ENCODE measurements around the gene VAMP2.

The VAMP2 gene

DNA sequence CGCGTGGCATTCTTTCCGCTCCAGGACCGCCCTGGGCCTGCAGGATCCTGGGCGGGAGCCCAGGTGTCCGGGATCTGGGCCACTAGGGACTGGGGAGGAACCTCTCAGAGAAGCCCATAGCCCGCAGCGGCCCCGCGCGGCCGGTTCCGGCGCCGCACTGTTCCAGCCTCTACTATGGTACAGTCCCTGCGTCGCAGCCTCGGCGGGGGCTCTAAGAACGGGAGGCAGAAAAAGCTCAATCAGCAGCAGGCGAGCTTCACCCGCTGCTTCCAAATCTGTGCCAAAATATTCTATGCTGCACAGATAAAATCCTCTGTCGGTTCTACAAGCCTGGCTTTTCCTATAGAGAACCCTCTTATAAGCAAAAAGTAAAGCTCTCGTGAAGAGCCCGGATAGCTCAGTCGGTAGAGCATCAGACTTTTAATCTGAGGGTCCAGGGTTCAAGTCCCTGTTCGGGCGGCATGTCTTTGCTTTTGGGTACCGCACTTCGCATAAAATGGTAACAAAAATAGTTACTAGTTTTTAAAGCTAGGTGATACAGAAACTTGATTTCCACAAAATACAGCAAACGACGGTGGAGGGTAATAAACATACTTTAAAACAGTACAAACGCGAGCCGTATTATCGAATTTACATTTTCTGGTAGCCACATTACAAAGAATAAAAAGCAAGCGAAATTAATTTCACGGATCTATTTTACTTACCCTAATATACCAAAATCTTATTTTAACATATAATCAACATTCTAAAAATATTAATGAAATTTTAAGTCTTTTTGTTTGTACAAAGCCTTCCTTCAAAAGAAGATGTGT is 43.8 kb downstream of the VAMP2 start (continued):
- no peak for TF ChIP-seq ZNF121 (tag by site-specific recombination; IDR thresholded peaks at IDR 0.05)
- TF ChIP-seq RBAK (tag by site-specific recombination; IDR thresholded peaks at IDR 0.05): no peak
- peak; percentile 78 for TF ChIP-seq ZEB2 (tag by site-specific recombination; IDR thresholded peaks at IDR 0.05)
- TF ChIP-seq WT1 (tag by site-specific recombination; IDR thresholded peaks at IDR 0.05): no peak
- no peak for TF ChIP-seq ZNF175 (tag by site-specific recombination; IDR thresholded peaks at IDR 0.05)
- TF ChIP-seq ZNF571 (tag by site-specific recombination; IDR thresholded peaks at IDR 0.05): no peak
- TF ChIP-seq ZNF112 (tag by site-specific recombination; IDR thresholded peaks at IDR 0.05): no peak
- peak; percentile 92 for TF ChIP-seq ZSCAN30 (tag by site-specific recombination; IDR thresholded peaks at IDR 0.05)
- peak; percentile 94 for TF ChIP-seq ZNF2 (tag by site-specific recombination; IDR thresholded peaks at IDR 0.05)
- no peak for TF ChIP-seq ZNF621 (tag by site-specific recombination; IDR thresholded peaks at IDR 0.05)
- TF ChIP-seq MEIS1 (CRISPR knock-in tag; IDR thresholded peaks at IDR 0.05; ENCODE audit: borderline replicate concordance): no peak
- TF ChIP-seq ZNF629 (tag by site-specific recombination; IDR thresholded peaks at IDR 0.05): peak; percentile 56; the same call in 1 of the 2 replicates
- 0 out of 2 replicates have a peak, but pooled peaks have one; percentile 36 for TF ChIP-seq ZNF10 (tag by site-specific recombination; IDR thresholded peaks at IDR 0.05)
- TF ChIP-seq, protein P1, sequence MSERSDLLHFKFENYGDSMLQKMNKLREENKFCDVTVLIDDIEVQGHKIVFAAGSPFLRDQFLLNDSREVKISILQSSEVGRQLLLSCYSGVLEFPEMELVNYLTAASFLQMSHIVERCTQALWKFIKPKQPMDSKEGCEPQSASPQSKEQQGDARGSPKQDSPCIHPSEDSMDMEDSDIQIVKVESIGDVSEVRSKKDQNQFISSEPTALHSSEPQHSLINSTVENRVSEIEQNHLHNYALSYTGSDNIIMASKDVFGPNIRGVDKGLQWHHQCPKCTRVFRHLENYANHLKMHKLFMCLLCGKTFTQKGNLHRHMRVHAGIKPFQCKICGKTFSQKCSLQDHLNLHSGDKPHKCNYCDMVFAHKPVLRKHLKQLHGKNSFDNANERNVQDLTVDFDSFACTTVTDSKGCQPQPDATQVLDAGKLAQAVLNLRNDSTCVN (tag by site-specific recombination; optimal IDR thresholded peaks at IDR 0.05): peak; percentile 37
- TF ChIP-seq ZNF777 (tag by site-specific recombination; IDR thresholded peaks at IDR 0.05; ENCODE audit: borderline replicate concordance): no peak
- TF ChIP-seq, protein P2, sequence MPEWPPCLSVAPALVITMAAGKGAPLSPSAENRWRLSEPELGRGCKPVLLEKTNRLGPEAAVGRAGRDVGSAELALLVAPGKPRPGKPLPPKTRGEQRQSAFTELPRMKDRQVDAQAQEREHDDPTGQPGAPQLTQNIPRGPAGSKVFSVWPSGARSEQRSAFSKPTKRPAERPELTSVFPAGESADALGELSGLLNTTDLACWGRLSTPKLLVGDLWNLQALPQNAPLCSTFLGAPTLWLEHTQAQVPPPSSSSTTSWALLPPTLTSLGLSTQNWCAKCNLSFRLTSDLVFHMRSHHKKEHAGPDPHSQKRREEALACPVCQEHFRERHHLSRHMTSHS (tag by site-specific recombination; IDR thresholded peaks at IDR 0.05): 0 out of 2 replicates have a peak, but pooled peaks have one; percentile 15
- TF ChIP-seq, protein P3, sequence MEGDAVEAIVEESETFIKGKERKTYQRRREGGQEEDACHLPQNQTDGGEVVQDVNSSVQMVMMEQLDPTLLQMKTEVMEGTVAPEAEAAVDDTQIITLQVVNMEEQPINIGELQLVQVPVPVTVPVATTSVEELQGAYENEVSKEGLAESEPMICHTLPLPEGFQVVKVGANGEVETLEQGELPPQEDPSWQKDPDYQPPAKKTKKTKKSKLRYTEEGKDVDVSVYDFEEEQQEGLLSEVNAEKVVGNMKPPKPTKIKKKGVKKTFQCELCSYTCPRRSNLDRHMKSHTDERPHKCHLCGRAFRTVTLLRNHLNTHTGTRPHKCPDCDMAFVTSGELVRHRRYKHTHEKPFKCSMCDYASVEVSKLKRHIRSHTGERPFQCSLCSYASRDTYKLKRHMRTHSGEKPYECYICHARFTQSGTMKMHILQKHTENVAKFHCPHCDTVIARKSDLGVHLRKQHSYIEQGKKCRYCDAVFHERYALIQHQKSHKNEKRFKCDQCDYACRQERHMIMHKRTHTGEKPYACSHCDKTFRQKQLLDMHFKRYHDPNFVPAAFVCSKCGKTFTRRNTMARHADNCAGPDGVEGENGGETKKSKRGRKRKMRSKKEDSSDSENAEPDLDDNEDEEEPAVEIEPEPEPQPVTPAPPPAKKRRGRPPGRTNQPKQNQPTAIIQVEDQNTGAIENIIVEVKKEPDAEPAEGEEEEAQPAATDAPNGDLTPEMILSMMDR (tag by site-specific recombination; IDR thresholded peaks at IDR 0.05): peak; percentile 90
- peak; percentile 80 for TF ChIP-seq KLF10 (tag by site-specific recombination; IDR thresholded peaks at IDR 0.05)
- TF ChIP-seq, protein P4, sequence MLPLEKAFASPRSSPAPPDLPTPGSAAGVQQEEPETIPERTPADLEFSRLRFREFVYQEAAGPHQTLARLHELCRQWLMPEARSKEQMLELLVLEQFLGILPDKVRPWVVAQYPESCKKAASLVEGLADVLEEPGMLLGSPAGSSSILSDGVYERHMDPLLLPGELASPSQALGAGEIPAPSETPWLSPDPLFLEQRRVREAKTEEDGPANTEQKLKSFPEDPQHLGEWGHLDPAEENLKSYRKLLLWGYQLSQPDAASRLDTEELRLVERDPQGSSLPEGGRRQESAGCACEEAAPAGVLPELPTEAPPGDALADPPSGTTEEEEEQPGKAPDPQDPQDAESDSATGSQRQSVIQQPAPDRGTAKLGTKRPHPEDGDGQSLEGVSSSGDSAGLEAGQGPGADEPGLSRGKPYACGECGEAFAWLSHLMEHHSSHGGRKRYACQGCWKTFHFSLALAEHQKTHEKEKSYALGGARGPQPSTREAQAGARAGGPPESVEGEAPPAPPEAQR (tag by site-specific recombination; IDR thresholded peaks at IDR 0.05): peak; percentile 90; the same call in 1 of the 2 replicates
- TF ChIP-seq, protein P5, sequence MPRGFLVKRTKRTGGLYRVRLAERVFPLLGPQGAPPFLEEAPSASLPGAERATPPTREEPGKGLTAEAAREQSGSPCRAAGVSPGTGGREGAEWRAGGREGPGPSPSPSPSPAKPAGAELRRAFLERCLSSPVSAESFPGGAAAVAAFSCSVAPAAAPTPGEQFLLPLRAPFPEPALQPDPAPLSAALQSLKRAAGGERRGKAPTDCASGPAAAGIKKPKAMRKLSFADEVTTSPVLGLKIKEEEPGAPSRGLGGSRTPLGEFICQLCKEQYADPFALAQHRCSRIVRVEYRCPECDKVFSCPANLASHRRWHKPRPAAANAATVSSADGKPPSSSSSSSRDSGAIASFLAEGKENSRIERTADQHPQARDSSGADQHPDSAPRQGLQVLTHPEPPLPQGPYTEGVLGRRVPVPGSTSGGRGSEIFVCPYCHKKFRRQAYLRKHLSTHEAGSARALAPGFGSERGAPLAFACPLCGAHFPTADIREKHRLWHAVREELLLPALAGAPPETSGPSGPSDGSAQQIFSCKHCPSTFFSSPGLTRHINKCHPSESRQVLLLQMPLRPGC (tag by site-specific recombination; IDR thresholded peaks at IDR 0.05): 0 out of 2 replicates have a peak, but pooled peaks have one; percentile 7
- TF ChIP-seq ZNF16 (tag by site-specific recombination; IDR thresholded peaks at IDR 0.05; ENCODE audit: low read depth): no peak
- TF ChIP-seq ZNF768 (tag by site-specific recombination; IDR thresholded peaks at IDR 0.05): no peak
- peak; percentile 36; the same call in 1 of the 2 replicates for TF ChIP-seq YY1 (tag by site-specific recombination; IDR thresholded peaks at IDR 0.05)
- no peak for TF ChIP-seq EGR2 (tag by site-specific recombination; IDR thresholded peaks at IDR 0.05; ENCODE audit: low read depth)
- TF ChIP-seq, protein P6, sequence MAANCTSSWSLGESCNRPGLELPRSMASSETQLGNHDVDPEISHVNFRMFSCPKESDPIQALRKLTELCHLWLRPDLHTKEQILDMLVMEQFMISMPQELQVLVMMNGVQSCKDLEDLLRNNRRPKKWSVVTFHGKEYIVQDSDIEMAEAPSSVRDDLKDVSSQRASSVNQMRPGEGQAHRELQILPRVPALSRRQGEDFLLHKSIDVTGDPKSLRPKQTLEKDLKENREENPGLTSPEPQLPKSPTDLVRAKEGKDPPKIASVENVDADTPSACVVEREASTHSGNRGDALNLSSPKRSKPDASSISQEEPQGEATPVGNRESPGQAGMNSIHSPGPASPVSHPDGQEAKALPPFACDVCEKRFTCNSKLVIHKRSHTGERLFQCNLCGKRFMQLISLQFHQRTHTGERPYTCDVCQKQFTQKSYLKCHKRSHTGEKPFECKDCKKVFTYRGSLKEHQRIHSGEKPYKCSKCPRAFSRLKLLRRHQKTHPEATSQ (tag by site-specific recombination; IDR thresholded peaks at IDR 0.05): no peak
- TF ChIP-seq ZBTB21 (tag by site-specific recombination; IDR thresholded peaks at IDR 0.05): 0 out of 2 replicates have a peak, but pooled peaks have one; percentile 38
- TF ChIP-seq ZNF596 (tag by site-specific recombination; IDR thresholded peaks at IDR 0.05): no peak
- no peak for TF ChIP-seq SETDB1 (IDR thresholded peaks at IDR 0.05; ENCODE audit: insufficient read length, low read length)
- TF ChIP-seq ZNF623 (tag by site-specific recombination; IDR thresholded peaks at IDR 0.05): peak; percentile 4; the same call in 1 of the 2 replicates
- TF ChIP-seq FEZF1 (tag by site-specific recombination; IDR thresholded peaks at IDR 0.05): peak; percentile 72
- no peak for TF ChIP-seq ZFP41 (tag by site-specific recombination; IDR thresholded peaks at IDR 0.05; ENCODE audit: borderline replicate concordance)
- TF ChIP-seq ZNF600 (tag by site-specific recombination; IDR thresholded peaks at IDR 0.05): peak; percentile 79
- no peak for TF ChIP-seq ZNF214 (tag by site-specific recombination; IDR thresholded peaks at IDR 0.05; ENCODE audit: borderline replicate concordance)

All from HEK293 (cell line).